Keratinocyte (primary cell): ENCODE measurements around the gene TSPAN18. TPM values are rescaled to one million over a fixed set of nuclear protein-coding genes. Genes with fewer than 3 reads are reported as not detected.

Experiments
- DNase-seq: peaks from one replicate; pipeline ENCODE4 v3.0.0-alpha.2; 2011; ENCODE audit warnings: low read depth, missing footprints, low spot score
- FAIRE-seq: peaks from 2 replicates; lab custom pipeline; 2011; peaks lifted over from hg19 to GRCh38; lab: Jason Lieb, UNC
- H2AFZ ChIP-seq: 2 replicates; pipeline ENCODE4 v1.6.0; 2012; ENCODE audit warnings: low read length, control low read depth, inconsistent platforms; ENCODE audit not compliant: control insufficient read depth
- H3K27ac ChIP-seq: 2 replicates; pipeline ENCODE4 v1.5.1; 2011; ENCODE audit warnings: low read length; ENCODE audit not compliant: control insufficient read depth, insufficient read depth
- H3K27me3 ChIP-seq: 3 replicates; pipeline ENCODE4 v1.6.0; 2011; ENCODE audit warnings: low read length; ENCODE audit not compliant: control insufficient read depth, insufficient read depth; ENCODE audit errors: extremely low read depth
- H3K36me3 ChIP-seq, 2 experiments: 2 replicates in 1 of 2; 3 replicates in 1 of 2; pipeline ENCODE4 v1.5.1; 2011; ENCODE audit warnings: low read length in 2 of 2, mild to moderate bottlenecking in 1 of 2; ENCODE audit not compliant: control insufficient read depth in 2 of 2, insufficient read depth in 2 of 2; ENCODE audit errors: extremely low read depth in 1 of 2
- H3K4me1 ChIP-seq: 3 replicates; pipeline ENCODE4 v1.5.1; 2011; ENCODE audit warnings: low read length; ENCODE audit not compliant: control insufficient read depth, insufficient read depth; ENCODE audit errors: extremely low read depth
- H3K4me2 ChIP-seq: 3 replicates; pipeline ENCODE4 v1.6.0; 2011; ENCODE audit warnings: low read depth, low read length; ENCODE audit not compliant: control insufficient read depth, insufficient read depth; ENCODE audit errors: extremely low read depth
- H3K4me3 ChIP-seq, 3 experiments: fragments of 200-600 bp in 1 of 3; sonication (generic) in 1 of 3; 2 replicates in 2 of 3; 3 replicates in 1 of 3; pipeline ENCODE4 v1.5.1; 2011 to 2016; ENCODE audit warnings: low read length in 3 of 3, mild to moderate bottlenecking in 3 of 3, control low read depth in 2 of 3, inconsistent platforms in 1 of 3, low read depth in 1 of 3, mixed read lengths in 1 of 3, mixed run types in 1 of 3, moderate library complexity in 1 of 3; ENCODE audit not compliant: control insufficient read depth in 2 of 3, insufficient read depth in 2 of 3; ENCODE audit errors: extremely low read depth in 1 of 3
- H3K79me2 ChIP-seq: 2 replicates; pipeline ENCODE4 v1.6.0; 2012; ENCODE audit warnings: low read length; ENCODE audit not compliant: control insufficient read depth, insufficient read depth
- H3K9ac ChIP-seq: 3 replicates; pipeline ENCODE4 v1.6.0; 2011; ENCODE audit warnings: low read length; ENCODE audit not compliant: control insufficient read depth, insufficient read depth; ENCODE audit errors: extremely low read depth
- H3K9me1 ChIP-seq: 3 replicates; pipeline ENCODE4 v1.6.0; 2011; ENCODE audit warnings: low read length; ENCODE audit not compliant: control insufficient read depth, insufficient read depth; ENCODE audit errors: extremely low read depth
- H3K9me3 ChIP-seq: 2 replicates; pipeline ENCODE4 v1.5.1; 2012; ENCODE audit warnings: low read depth, low read length; ENCODE audit not compliant: control insufficient read depth
- H4K20me1 ChIP-seq: 3 replicates; pipeline ENCODE4 v1.6.0; 2011; ENCODE audit warnings: low read length; ENCODE audit not compliant: control insufficient read depth, insufficient read depth; ENCODE audit errors: extremely low read depth
- EZH2 ChIP-seq: IDR thresholded peaks from one replicate; pipeline ENCODE4 v1.6.1; 2012; ENCODE audit warnings: inconsistent platforms, mild to moderate bottlenecking, low read length, moderate library complexity
- dilution Hi-C: fragments of 300-500 bp; cut with MboI; formaldehyde crosslinking; loops from one replicate; pipeline ENCODE4 v1.7.0; 2020; ENCODE audit warnings: low sequenced_read_pairs; ENCODE audit not compliant: extremely low pct_ligation_motif_present
- polyA plus RNA-seq, 5 experiments: library from polyadenylated mRNA; depleted of rRNA in 3 of 5; stranded (reverse) in 3 of 5; stranded (forward) in 1 of 5; unstranded in 1 of 5; fragments of >200 nt; gene quantifications; 1 replicate in 1 of 5; 2 replicates in 3 of 5; 3 replicates in 1 of 5; pipeline versions ENCODE4 v1.2.1 to v1.2.3, GENCODE V29; 2011 to 2012; ENCODE audit warnings: missing spikeins in 2 of 5, low read depth in 1 of 5, low replicate concordance in 1 of 5
- TF ChIP-seq, protein P1 (sequence below), 3 experiments: IDR thresholded peaks in 1 of 3; conservative IDR thresholded peaks in 1 of 3; optimal IDR thresholded peaks in 1 of 3; 2 replicates in 2 of 3; 3 replicates in 1 of 3; pipeline versions ENCODE3 to v1.5.1; 2011; ENCODE audit warnings: low read length in 3 of 3, mild to moderate bottlenecking in 3 of 3, moderate library complexity in 2 of 3, control low read depth in 1 of 3, inconsistent platforms in 1 of 3; ENCODE audit not compliant: insufficient read depth in 2 of 3; ENCODE audit errors: extremely low read depth in 1 of 3

Gene TSPAN18
- polyA plus RNA-seq, 1 donor (not counting 4 experiments of a cell fraction or from before 2014, with no cell fraction given) = not detected

DNA sequence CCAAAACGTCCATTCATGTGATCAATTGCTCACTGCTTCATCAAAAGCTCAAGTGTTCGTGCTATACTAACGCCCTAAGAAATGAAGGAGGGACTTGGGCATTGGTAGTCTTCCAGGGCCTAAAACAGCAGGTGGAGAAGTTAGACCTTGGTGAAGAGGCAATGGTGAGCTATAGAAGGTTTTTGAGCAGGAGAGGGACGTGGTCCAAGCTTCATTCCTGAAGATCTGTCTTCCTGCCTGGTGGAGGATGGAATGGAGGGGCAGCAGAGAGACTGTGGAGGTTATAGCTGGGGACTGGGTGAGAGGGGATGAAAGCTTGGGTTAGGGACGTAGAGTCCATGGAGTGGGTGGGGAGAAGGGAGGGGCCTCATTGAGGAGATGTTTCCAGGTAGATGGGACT lies 126.2 kb downstream of the TSPAN18 start:
- H3K79me2 ChIP-seq = no peaks in the 10 kb centered on the region
- FAIRE-seq (no peak), DNase-seq (no peak)
- H3K27me3 ChIP-seq = peaks cover 63% of the 10 kb centered on the region
- no peak for TF ChIP-seq EZH2
- TF ChIP-seq, protein P1, sequence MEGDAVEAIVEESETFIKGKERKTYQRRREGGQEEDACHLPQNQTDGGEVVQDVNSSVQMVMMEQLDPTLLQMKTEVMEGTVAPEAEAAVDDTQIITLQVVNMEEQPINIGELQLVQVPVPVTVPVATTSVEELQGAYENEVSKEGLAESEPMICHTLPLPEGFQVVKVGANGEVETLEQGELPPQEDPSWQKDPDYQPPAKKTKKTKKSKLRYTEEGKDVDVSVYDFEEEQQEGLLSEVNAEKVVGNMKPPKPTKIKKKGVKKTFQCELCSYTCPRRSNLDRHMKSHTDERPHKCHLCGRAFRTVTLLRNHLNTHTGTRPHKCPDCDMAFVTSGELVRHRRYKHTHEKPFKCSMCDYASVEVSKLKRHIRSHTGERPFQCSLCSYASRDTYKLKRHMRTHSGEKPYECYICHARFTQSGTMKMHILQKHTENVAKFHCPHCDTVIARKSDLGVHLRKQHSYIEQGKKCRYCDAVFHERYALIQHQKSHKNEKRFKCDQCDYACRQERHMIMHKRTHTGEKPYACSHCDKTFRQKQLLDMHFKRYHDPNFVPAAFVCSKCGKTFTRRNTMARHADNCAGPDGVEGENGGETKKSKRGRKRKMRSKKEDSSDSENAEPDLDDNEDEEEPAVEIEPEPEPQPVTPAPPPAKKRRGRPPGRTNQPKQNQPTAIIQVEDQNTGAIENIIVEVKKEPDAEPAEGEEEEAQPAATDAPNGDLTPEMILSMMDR (optimal IDR thresholded peaks at IDR 0.05 in 1 of 3, IDR thresholded peaks at IDR 0.05 in 1 of 3, conservative IDR thresholded peaks at IDR 0.05 in 1 of 3; ENCODE audit: extremely low read depth in 1 of 3, insufficient read depth in 2 of 3, low read length in 3 of 3) = no peak
- H3K9ac ChIP-seq = no peak overlapping the region
- dilution Hi-C loops = no loop called here
- no peaks in the 10 kb centered on the region for H3K9me3 ChIP-seq
- H3K4me1 ChIP-seq = no peaks in the 10 kb centered on the region
- no peaks in the 10 kb centered on the region for H3K36me3 ChIP-seq
- no peak overlapping the region for H3K4me3 ChIP-seq
- H3K4me2 ChIP-seq = no peak overlapping the region
- peaks cover 6% of the 10 kb centered on the region for H4K20me1 ChIP-seq
- H3K9me1 ChIP-seq = no peaks in the 10 kb centered on the region
- H3K27ac ChIP-seq = no peak overlapping the region
- H2AFZ ChIP-seq = no peak overlapping the region

GRCh38 chr11:44853666-44854065 lies 126.9 kb downstream of the TSPAN18 start:
- H3K9me1 ChIP-seq = no peaks in the 10 kb centered on the region
- no peak overlapping the region for H2AFZ ChIP-seq
- peaks cover 10% of the 10 kb centered on the region for H4K20me1 ChIP-seq
- H3K9me3 ChIP-seq = no peaks in the 10 kb centered on the region
- no peak overlapping the region for H3K27ac ChIP-seq
- H3K4me1 ChIP-seq = no peaks in the 10 kb centered on the region
- DNase-seq = no peak
- H3K36me3 ChIP-seq = no peaks in the 10 kb centered on the region
- H3K9ac ChIP-seq = no peak overlapping the region
- no peak for FAIRE-seq
- H3K79me2 ChIP-seq = no peaks in the 10 kb centered on the region
- H3K4me3 ChIP-seq = no peak overlapping the region
- dilution Hi-C loops = no loop called here
- H3K4me2 ChIP-seq = no peak overlapping the region
- H3K27me3 ChIP-seq = peaks cover 63% of the 10 kb centered on the region
- TF ChIP-seq, protein P1 (optimal IDR thresholded peaks at IDR 0.05 in 1 of 3, IDR thresholded peaks at IDR 0.05 in 1 of 3, conservative IDR thresholded peaks at IDR 0.05 in 1 of 3; ENCODE audit: extremely low read depth in 1 of 3, insufficient read depth in 2 of 3, low read length in 3 of 3) = no peak
- TF ChIP-seq EZH2 = no peak
